ENCODE results near the gene EFS. TPM values are rescaled to one million over a fixed set of nuclear protein-coding genes. Genes with fewer than 3 reads are reported as not detected.

Gene EFS
- total and polyA plus RNA-seq, 12 donors, result 1.1 to 6.0 (median 2.3) TPM

DNA sequence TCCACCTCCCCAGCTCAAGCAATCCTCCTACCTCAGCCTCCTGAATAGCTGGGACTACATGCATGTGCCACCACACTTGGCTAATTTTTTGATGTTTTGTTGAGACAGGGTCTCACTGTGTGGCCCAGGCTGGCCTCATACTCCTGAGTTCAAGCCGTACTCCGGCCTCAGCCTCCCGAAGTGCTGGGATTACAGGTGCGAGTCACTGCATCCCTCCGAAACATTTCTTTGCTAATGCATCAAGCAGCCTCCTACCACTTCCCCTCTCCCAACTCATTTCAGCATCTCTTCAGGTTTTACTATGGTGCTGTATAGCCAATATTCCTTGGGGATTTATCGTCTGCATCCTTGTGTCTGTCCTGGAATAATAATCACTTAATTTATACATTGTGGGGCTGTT is 10.0 kb downstream of the EFS start:
- Histone ChIP-seq H3K27ac (no peak overlapping the region), H3K27me3 (peaks cover 0 to 45% (median 0%) of the 10 kb centered on the region in 7 donors), H3K4me1 (peaks cover 0 to 27% (median 9%) of the 10 kb centered on the region in 9 donors), H3K36me3 (peaks cover 0 to 17% (median 0%) of the 10 kb centered on the region in 9 donors), H3K9me3 (no peaks in the 10 kb centered on the region), H3K4me3 (no peak overlapping the region)
- DNase-seq (no peak), ATAC-seq (no peak)
- intact Hi-C loops (cut with DNase I), result no loop called here
- no peak for TF ChIP-seq CTCF (IDR thresholded peaks at IDR 0.05)
- 84% methylated on average over 6 of the region's 6 CpGs for WGBS, 2 donors

- intact Hi-C loops (cut with DNase I), result no loop called here
- Histone ChIP-seq H3K36me3 (peaks cover 0 to 14% (median 0%) of the 10 kb centered on the region in 9 donors), H3K27me3 (peaks cover 0 to 45% (median 0%) of the 10 kb centered on the region in 7 donors), H3K27ac (peak overlapping the region in 1 of 10 donors; percentile 70), H3K4me1 (peaks cover 0 to 25% (median 9%) of the 10 kb centered on the region in 9 donors), H3K4me3 (peak overlapping the region in 1 of 10 donors; percentile 63), H3K9me3 (no peaks in the 10 kb centered on the region)
- TF ChIP-seq CTCF (IDR thresholded peaks at IDR 0.05), result no peak
- DNase-seq, result no peak
- ATAC-seq, result no peak
- WGBS, 2 donors, result 81 to 85% methylated on average over 5 of the region's 5 CpGs
Measured at GRCh38 chr14:23353433-23353780, 11.6 kb downstream of the EFS start.

DNA sequence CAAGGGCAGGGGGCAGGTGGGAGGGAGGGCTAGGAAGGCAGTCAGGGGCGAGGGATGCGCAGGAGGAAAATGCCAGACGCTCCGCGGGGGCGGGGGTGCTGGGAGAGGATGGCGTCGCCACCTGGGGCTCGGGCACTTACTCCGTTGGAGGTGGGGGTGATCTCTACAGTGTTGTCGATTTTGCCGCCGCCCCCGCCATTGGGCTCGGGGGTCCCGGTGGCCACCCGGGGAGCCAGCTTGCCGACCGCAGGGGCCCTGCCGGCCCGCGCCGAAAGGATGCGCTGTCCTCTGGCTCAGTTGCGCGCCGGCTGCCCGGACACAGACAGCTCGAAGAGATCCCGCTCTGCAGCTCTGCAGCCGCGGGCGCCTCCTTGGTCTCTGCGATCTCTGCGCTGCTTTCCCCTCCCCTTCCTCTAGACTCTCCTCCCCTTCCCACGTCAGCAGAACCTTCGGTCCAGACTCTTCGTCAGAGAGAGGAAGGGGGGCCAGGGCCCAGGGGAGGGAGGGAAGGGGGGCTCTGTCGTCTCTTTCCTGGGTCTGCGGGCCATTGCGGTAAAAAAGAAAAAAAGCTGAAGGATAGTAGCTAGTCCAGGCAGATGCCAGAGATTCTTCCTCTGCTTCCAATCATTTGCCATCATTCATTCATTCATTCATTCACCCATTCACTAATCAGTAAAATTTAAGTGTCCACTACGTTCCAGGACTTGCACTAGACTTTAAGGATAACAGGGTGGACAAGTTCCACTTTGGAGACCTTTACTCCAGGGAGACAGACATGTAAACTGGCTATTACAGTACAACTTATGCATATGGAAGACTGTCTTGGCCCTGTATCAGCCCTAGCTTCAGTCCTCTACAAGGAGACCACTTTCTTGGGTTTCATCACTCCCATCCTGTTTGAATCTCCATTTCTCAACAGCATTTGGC is 12.2 kb downstream of the EFS start, which contains the start of gene SLC22A17:
SLC22A17 (minus strand) TSS at position 382 of the 927 bp plus-strand sequence.
- Histone ChIP-seq H3K4me3 (peak within 1 kb of the TSS; percentile 43 to 79 (median 63)), H3K9me3 (no peaks in the 10 kb centered on the region), H3K4me1 (peaks cover 0 to 20% (median 9%) of the 10 kb centered on the region in 9 donors), H3K27me3 (peaks cover 0 to 45% (median 0%) of the 10 kb centered on the region in 7 donors), H3K27ac (peak within 1 kb of the TSS in 5 of 10 donors; percentile 13 to 70 (median 58)), H3K36me3 (peaks cover 0 to 10% (median 0%) of the 10 kb centered on the region in 9 donors)
- intact Hi-C loops (cut with DNase I), result no loop called here
- DNase-seq, result peak; percentile 74 to 85
- WGBS, 2 donors, result 0 to 1% methylated on average over 42 of the region's 42 CpGs
- peak; percentile 86 to 96 (median 93) for ATAC-seq
- TF ChIP-seq CTCF (IDR thresholded peaks at IDR 0.05), result peak in 4 of 9 donors; percentile 3 to 43 (median 22)

DNA sequence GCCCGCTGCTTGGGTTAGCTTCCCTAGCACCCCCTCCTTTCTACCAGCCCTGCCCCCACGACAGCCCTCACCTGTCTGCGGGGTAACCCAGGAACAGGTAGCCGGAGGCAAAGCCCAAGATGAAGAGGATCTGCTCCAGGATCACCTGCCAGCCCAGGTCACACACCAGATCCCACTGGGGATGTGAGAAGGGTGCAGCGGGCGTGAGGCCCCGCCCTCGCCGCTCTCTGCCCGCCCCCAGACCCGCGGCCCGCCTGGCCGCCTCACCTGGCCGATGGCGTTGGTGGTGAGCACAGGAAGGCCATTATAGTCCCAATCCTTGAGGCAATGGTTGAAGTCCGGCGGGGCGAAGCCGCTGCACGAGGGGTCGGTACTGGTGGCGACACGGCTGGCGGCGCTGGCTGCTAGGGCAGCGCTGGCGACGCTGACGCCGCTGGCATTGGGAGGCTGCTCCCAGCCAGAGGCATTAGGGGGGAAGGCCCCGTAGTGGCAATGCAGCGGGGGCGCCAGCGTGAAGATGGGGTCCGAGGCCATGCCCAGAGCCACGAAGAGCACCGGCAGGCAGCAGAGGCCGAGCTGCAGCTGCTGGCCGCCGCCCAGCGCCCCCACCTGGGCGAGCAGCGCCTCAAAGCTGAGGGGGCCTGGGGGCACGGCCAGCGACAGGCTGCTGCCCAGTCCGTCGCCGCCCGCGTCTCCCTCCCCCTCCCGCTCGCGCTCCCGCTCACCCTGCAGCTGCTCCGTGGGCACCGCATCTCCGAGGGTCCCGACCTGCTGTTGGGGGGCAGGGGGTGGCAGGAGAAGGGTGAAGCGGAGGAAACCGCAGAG is 13.1 kb downstream of the EFS start:
- H3K36me3 ChIP-seq, result peaks cover 0 to 4% (median 0%) of the 10 kb centered on the region in 9 donors
- no peaks in the 10 kb centered on the region for H3K9me3 ChIP-seq
- peak in 1 of 2 donors; percentile 17 for DNase-seq
- WGBS, 2 donors, result 12 to 15% methylated on average over 54 to 61 of the region's 61 CpGs
- H3K27ac ChIP-seq, result peak overlapping the region in 3 of 10 donors; percentile 20 to 70 (median 58)
- peak; percentile 10 to 45 (median 23) for ATAC-seq
- peak overlapping the region; percentile 43 to 79 (median 63) for H3K4me3 ChIP-seq
- intact Hi-C loops (cut with DNase I), result no loop called here
- peak in 1 of 9 donors; percentile 4 for TF ChIP-seq CTCF (IDR thresholded peaks at IDR 0.05)
- peaks cover 0 to 20% (median 9%) of the 10 kb centered on the region in 9 donors for H3K4me1 ChIP-seq
- peaks cover 0 to 45% (median 0%) of the 10 kb centered on the region in 7 donors for H3K27me3 ChIP-seq
